ENCODE data around the gene SMAD3.
A peak's percentile ranks its signal among the peaks of the same experiment; 100 is the strongest.

SMAD3 gene

GRCh38 chr15:67127965-67128364 is 62.6 kb downstream of the SMAD3 start:
- DNase-seq = no peak

- no peak for DNase-seq
Observed at GRCh38 chr15:67130166-67130565, 64.8 kb downstream of the SMAD3 start.

GRCh38 chr15:67130673-67131601 is 65.5 kb downstream of the SMAD3 start:
- no peak for DNase-seq

GRCh38 chr15:67132276-67132675 is 66.9 kb downstream of the SMAD3 start:
- no peak for DNase-seq

GRCh38 chr15:67133026-67133425 is 67.6 kb downstream of the SMAD3 start:
- no peak for DNase-seq

- no peak for DNase-seq
Observed at GRCh38 chr15:67133738-67134066, 68.3 kb downstream of the SMAD3 start.

GRCh38 chr15:67134067-67134838 is 68.9 kb downstream of the SMAD3 start:
- peak; percentile 30 to 81 (median 66) for DNase-seq

GRCh38 chr15:67134871-67135492 is 69.6 kb downstream of the SMAD3 start:
- no peak for DNase-seq

GRCh38 chr15:67135494-67135893 is 70.1 kb downstream of the SMAD3 start:
- no peak for DNase-seq

- no peak for DNase-seq
Observed at GRCh38 chr15:67136802-67137201, 71.4 kb downstream of the SMAD3 start.

GRCh38 chr15:67137319-67137718 is 71.9 kb downstream of the SMAD3 start:
- no peak for DNase-seq

GRCh38 chr15:67137951-67138848 is 72.8 kb downstream of the SMAD3 start:
- DNase-seq = no peak

GRCh38 chr15:67138891-67139855 is 73.8 kb downstream of the SMAD3 start:
- DNase-seq = no peak

GRCh38 chr15:67140078-67140833 is 74.9 kb downstream of the SMAD3 start:
- no peak for DNase-seq

- no peak for DNase-seq
Observed at GRCh38 chr15:67142092-67142766, 76.8 kb downstream of the SMAD3 start.

- no peak for DNase-seq
Observed at GRCh38 chr15:67142767-67143100, 77.3 kb downstream of the SMAD3 start.

- no peak for DNase-seq
Observed at GRCh38 chr15:67143646-67144045, 78.2 kb downstream of the SMAD3 start.

GRCh38 chr15:67144609-67145311 is 79.4 kb downstream of the SMAD3 start:
- DNase-seq = no peak

- DNase-seq = no peak
Observed at GRCh38 chr15:67145312-67145610, 79.9 kb downstream of the SMAD3 start.

GRCh38 chr15:67145710-67146109 is 80.3 kb downstream of the SMAD3 start:
- no peak for DNase-seq

All from stimulated activated naive CD4-positive, alpha-beta T cell (primary cell).